NB4 (cell line): Measurements from ENCODE around the gene GABRQ.

Experiments
- CTCF ChIP-seq: IDR thresholded peaks from one replicate; pipeline ENCODE4 v1.5.1; 2012; ENCODE audit warnings: low read depth, low read length
- MYC ChIP-seq: IDR thresholded peaks from 2 replicates; pipeline ENCODE4 v1.6.1; 2011; ENCODE audit warnings: low read depth, low read length

GRCh38 chrX:152647978-152648377, 10.3 kb downstream of the GABRQ start:
- TF ChIP-seq CTCF: no peak
- TF ChIP-seq MYC: no peak
